Measurements from ENCODE around the gene ZFYVE9.
"Not testable (repeated sequence)": the region's sequence is repeated elsewhere in the genome, so short reads cannot be mapped to it uniquely, and the experiment has no call there.

ZFYVE9 gene

GRCh38 chr1:52150946-52151345 is 9.1 kb downstream of the ZFYVE9 start:
- DNase-seq (ENCODE audit: low read depth in 4 of 4, low spot score in 1 of 4), result no peak

- DNase-seq (ENCODE audit: low read depth in 4 of 4, low spot score in 1 of 4), result no peak
These were observed 10.7 kb downstream of the ZFYVE9 start for GRCh38 chr1:52152572-52152971.

- DNase-seq (ENCODE audit: low read depth in 4 of 4, low spot score in 1 of 4), result no peak
These were observed 11.1 kb downstream of the ZFYVE9 start for GRCh38 chr1:52153010-52153409.

GRCh38 chr1:52153898-52154297 is 12.0 kb downstream of the ZFYVE9 start:
- no peak for DNase-seq (ENCODE audit: low read depth in 4 of 4, low spot score in 1 of 4)

GRCh38 chr1:52156460-52156859 is 14.6 kb downstream of the ZFYVE9 start:
- no peak for DNase-seq (ENCODE audit: low read depth in 4 of 4, low spot score in 1 of 4)

GRCh38 chr1:52157582-52157981 is 15.7 kb downstream of the ZFYVE9 start:
- DNase-seq (ENCODE audit: low read depth in 4 of 4, low spot score in 1 of 4), result no peak

GRCh38 chr1:52158218-52158617 is 16.3 kb downstream of the ZFYVE9 start:
- DNase-seq (ENCODE audit: low read depth in 4 of 4, low spot score in 1 of 4), result no peak

- DNase-seq (ENCODE audit: low read depth in 4 of 4, low spot score in 1 of 4), result no peak
These were observed 17.3 kb downstream of the ZFYVE9 start for GRCh38 chr1:52159033-52159789.

GRCh38 chr1:52162947-52163346 is 21.1 kb downstream of the ZFYVE9 start:
- no peak for DNase-seq (ENCODE audit: low read depth in 4 of 4, low spot score in 1 of 4)

- DNase-seq (ENCODE audit: low read depth in 4 of 4, low spot score in 1 of 4), result no peak
These were observed 22.7 kb downstream of the ZFYVE9 start for GRCh38 chr1:52164604-52165003.

- DNase-seq (ENCODE audit: low read depth in 4 of 4, low spot score in 1 of 4), result no peak
These were observed 25.3 kb downstream of the ZFYVE9 start for GRCh38 chr1:52166996-52167753.

GRCh38 chr1:52168373-52169080 is 26.6 kb downstream of the ZFYVE9 start:
- no peak for DNase-seq (ENCODE audit: low read depth in 4 of 4, low spot score in 1 of 4)

GRCh38 chr1:52171149-52171548 is 29.3 kb downstream of the ZFYVE9 start:
- not testable (repeated sequence) for DNase-seq (ENCODE audit: low read depth in 4 of 4, low spot score in 1 of 4)

GRCh38 chr1:52179073-52179472 is 37.2 kb downstream of the ZFYVE9 start:
- no peak for DNase-seq (ENCODE audit: low read depth in 4 of 4, low spot score in 1 of 4)

GRCh38 chr1:52180176-52180575 is 38.3 kb downstream of the ZFYVE9 start:
- DNase-seq (ENCODE audit: low read depth in 4 of 4, low spot score in 1 of 4), result no peak

GRCh38 chr1:52181759-52182158 is 39.9 kb downstream of the ZFYVE9 start:
- not testable (repeated sequence) for DNase-seq (ENCODE audit: low read depth in 4 of 4, low spot score in 1 of 4)

GRCh38 chr1:52182328-52182727 is 40.4 kb downstream of the ZFYVE9 start:
- DNase-seq (ENCODE audit: low read depth in 4 of 4, low spot score in 1 of 4), result not testable (repeated sequence)

GRCh38 chr1:52182874-52183400 is 41.0 kb downstream of the ZFYVE9 start:
- DNase-seq (ENCODE audit: low read depth in 4 of 4, low spot score in 1 of 4), result no peak

GRCh38 chr1:52186449-52186848 is 44.6 kb downstream of the ZFYVE9 start:
- DNase-seq (ENCODE audit: low read depth in 4 of 4, low spot score in 1 of 4), result no peak

GRCh38 chr1:52189898-52190480 is 48.1 kb downstream of the ZFYVE9 start:
- no peak for DNase-seq (ENCODE audit: low read depth in 4 of 4, low spot score in 1 of 4)
